GM23338 (cell line): ENCODE data around the gene QRFP.

ENCODE experiments used
- CREB1 ChIP-seq: fragments of 250-450 bp; sonication (Bioruptor Pico); IDR thresholded peaks from 2 replicates; pipeline ENCODE4 v1.5.0; 2020; ENCODE audit warnings: low read depth, mild to moderate bottlenecking, moderate library complexity
- EZH2 ChIP-seq: fragments of 200-600 bp; sonication (generic); IDR thresholded peaks from one replicate; pipeline ENCODE4 v1.8.0; 2017; ENCODE audit warnings: antibody characterized with exemption, mild to moderate bottlenecking, low read depth; ENCODE audit not compliant: unreplicated experiment
- EZH2phosphoT487 ChIP-seq: fragments of 200-600 bp; sonication (generic); IDR thresholded peaks from one replicate; pipeline ENCODE4 v1.8.1; 2018; ENCODE audit warnings: antibody characterized with exemption; ENCODE audit not compliant: unreplicated experiment
- JUNB ChIP-seq: IDR thresholded peaks from one replicate; pipeline ENCODE4 v1.6.1; 2016; ENCODE audit warnings: antibody characterized with exemption; ENCODE audit not compliant: unreplicated experiment
- NANOG ChIP-seq: IDR thresholded peaks from 2 replicates; pipeline ENCODE4 v1.6.1; 2016; ENCODE audit warnings: antibody characterized with exemption, borderline replicate concordance
- POLR2AphosphoS5 ChIP-seq: IDR thresholded peaks from 2 replicates; pipeline ENCODE4 v1.6.1; 2016; ENCODE audit warnings: antibody characterized with exemption, low read depth
- STAT1 ChIP-seq: IDR thresholded peaks from one replicate; pipeline ENCODE4 v1.6.1; 2016; ENCODE audit warnings: antibody characterized with exemption; ENCODE audit not compliant: unreplicated experiment
- ZNF114 ChIP-seq: fragments of 250-450 bp; sonication (Bioruptor Pico); IDR thresholded peaks from 2 replicates; pipeline ENCODE4 v1.5.0; 2020; ENCODE audit warnings: mild to moderate bottlenecking, moderate library complexity
- ZNF331 ChIP-seq: fragments of 250-450 bp; sonication (Bioruptor Pico); IDR thresholded peaks from 2 replicates; pipeline ENCODE4 v1.5.0; 2020; ENCODE audit warnings: low read depth, mild to moderate bottlenecking, moderate library complexity
- TF ChIP-seq, protein P1 (sequence below), 2 experiments: fragments of 200-600 bp in 1 of 2; sonication (generic) in 1 of 2; conservative IDR thresholded peaks; 2 replicates each; pipeline versions ENCODE4 v1.5.1 to v1.6.1; 2016 to 2017; ENCODE audit warnings: antibody characterized with exemption in 2 of 2, low read depth in 2 of 2, mild to moderate bottlenecking in 2 of 2, moderate library complexity in 1 of 2
- TF ChIP-seq, protein P2 (sequence below): IDR thresholded peaks from one replicate; pipeline ENCODE4 v1.6.1; 2018; ENCODE audit warnings: antibody characterized with exemption; ENCODE audit not compliant: unreplicated experiment
- TF ChIP-seq, protein P3 (sequence below): IDR thresholded peaks from 2 replicates; pipeline ENCODE4 v1.6.1; 2016; ENCODE audit warnings: antibody characterized with exemption

DNA sequence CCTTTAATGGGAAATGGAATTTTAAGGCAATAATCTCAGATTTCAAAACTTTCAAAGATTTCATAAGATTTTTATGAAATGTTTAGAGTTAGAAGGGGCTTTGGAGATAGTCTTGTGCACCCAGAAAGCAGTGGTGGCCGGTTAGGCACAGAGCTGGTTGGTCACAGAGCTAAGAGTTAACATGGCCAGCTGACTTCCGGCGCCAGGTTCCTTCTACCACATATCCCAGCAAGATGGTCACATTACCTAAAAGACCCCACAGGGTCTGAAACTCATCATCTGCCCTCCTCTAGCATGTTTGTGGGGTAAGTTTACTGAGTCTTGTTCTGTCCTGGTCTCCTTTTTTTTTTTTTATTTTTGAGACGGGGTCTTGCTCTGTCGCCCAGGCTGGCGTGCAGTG, 19.3 kb downstream of the QRFP start:
- TF ChIP-seq, protein P1, sequence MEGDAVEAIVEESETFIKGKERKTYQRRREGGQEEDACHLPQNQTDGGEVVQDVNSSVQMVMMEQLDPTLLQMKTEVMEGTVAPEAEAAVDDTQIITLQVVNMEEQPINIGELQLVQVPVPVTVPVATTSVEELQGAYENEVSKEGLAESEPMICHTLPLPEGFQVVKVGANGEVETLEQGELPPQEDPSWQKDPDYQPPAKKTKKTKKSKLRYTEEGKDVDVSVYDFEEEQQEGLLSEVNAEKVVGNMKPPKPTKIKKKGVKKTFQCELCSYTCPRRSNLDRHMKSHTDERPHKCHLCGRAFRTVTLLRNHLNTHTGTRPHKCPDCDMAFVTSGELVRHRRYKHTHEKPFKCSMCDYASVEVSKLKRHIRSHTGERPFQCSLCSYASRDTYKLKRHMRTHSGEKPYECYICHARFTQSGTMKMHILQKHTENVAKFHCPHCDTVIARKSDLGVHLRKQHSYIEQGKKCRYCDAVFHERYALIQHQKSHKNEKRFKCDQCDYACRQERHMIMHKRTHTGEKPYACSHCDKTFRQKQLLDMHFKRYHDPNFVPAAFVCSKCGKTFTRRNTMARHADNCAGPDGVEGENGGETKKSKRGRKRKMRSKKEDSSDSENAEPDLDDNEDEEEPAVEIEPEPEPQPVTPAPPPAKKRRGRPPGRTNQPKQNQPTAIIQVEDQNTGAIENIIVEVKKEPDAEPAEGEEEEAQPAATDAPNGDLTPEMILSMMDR (conservative IDR thresholded peaks at IDR 0.05; ENCODE audit: low read depth in 2 of 2), result no peak
- TF ChIP-seq JUNB (no peak), EZH2phosphoT487 (no peak), STAT1 (no peak), POLR2AphosphoS5 (no peak), CREB1 (CRISPR knock-in tag) (no peak), EZH2 (no peak), ZNF331 (no peak), ZNF114 (no peak), NANOG (no peak)
- TF ChIP-seq, protein P2, sequence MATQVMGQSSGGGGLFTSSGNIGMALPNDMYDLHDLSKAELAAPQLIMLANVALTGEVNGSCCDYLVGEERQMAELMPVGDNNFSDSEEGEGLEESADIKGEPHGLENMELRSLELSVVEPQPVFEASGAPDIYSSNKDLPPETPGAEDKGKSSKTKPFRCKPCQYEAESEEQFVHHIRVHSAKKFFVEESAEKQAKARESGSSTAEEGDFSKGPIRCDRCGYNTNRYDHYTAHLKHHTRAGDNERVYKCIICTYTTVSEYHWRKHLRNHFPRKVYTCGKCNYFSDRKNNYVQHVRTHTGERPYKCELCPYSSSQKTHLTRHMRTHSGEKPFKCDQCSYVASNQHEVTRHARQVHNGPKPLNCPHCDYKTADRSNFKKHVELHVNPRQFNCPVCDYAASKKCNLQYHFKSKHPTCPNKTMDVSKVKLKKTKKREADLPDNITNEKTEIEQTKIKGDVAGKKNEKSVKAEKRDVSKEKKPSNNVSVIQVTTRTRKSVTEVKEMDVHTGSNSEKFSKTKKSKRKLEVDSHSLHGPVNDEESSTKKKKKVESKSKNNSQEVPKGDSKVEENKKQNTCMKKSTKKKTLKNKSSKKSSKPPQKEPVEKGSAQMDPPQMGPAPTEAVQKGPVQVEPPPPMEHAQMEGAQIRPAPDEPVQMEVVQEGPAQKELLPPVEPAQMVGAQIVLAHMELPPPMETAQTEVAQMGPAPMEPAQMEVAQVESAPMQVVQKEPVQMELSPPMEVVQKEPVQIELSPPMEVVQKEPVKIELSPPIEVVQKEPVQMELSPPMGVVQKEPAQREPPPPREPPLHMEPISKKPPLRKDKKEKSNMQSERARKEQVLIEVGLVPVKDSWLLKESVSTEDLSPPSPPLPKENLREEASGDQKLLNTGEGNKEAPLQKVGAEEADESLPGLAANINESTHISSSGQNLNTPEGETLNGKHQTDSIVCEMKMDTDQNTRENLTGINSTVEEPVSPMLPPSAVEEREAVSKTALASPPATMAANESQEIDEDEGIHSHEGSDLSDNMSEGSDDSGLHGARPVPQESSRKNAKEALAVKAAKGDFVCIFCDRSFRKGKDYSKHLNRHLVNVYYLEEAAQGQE, result no peak
- TF ChIP-seq, protein P3, sequence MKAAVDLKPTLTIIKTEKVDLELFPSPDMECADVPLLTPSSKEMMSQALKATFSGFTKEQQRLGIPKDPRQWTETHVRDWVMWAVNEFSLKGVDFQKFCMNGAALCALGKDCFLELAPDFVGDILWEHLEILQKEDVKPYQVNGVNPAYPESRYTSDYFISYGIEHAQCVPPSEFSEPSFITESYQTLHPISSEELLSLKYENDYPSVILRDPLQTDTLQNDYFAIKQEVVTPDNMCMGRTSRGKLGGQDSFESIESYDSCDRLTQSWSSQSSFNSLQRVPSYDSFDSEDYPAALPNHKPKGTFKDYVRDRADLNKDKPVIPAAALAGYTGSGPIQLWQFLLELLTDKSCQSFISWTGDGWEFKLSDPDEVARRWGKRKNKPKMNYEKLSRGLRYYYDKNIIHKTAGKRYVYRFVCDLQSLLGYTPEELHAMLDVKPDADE, result no peak
